NOMO-1 treated with DMSO at 0.1 percent for 48 hours (cell line): Measurements from ENCODE around the gene EYA2.

ENCODE experiments used
- DNase-seq: peaks from one replicate; lab custom pipeline; 2025; ENCODE audit not compliant: unreplicated experiment; lab: John Stamatoyannopoulos, UW

Gene EYA2

DNA sequence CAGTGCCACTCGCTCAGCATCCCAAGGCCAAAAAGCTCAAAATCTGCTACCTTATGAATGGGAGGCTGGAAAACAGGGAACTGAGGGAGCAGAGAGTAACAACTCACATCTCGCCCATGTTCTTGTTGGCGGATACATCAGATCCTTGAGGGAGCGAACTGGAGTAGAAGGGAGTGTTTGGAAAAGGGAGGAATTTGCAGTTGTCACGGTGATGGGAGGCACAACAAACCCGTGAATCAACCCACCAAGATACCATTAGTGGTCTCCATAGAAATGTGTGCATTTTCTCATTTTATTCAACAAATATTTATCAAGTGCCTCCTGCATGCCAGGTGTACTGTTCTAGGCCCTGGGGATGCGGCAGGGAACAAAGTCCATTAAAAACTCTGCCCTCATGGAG, 212.1 kb downstream of the EYA2 start:
- DNase-seq = no peak

DNA sequence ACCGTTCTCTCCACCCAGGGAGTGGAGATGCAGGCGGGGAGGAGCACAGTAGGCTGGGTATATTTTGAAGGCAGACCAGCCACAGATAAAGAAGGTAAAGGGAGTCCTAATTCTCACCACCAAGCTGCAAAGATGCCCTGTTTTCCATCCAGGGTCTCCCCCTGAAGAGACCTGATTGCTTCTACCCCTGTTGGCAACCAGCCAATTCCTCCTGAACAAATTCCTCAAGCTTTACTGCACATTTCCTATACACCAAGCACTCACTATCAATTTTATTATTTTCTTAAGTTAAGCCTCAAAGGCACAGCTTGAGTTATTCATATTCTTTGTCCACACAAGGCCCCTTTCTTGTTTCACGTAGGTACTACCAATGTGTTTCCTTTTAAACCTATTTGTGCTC, 214.4 kb downstream of the EYA2 start:
- no peak for DNase-seq

DNA sequence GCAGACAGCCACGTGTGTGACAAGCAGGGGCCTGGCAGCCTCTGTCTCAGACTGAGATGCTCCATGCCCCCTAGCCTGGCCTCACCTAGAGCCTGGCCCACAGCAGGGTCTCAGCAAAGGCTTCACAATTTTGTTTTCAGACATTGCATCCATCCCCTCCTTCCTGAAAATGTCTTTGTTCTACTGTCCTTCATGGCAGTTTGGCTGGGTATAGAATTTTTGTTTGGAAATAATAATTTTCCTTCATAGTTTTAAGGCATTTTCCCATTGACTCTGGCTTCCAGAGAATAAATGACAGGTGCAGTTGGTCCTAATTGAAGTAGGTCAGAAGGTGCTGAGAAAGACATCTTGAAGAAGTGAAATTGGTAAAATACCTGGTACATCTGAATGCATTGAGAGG, 216.2 kb downstream of the EYA2 start:
- DNase-seq = no peak

- DNase-seq = no peak
These were observed 216.9 kb downstream of the EYA2 start for GRCh38 chr20:47111576-47111975.

DNA sequence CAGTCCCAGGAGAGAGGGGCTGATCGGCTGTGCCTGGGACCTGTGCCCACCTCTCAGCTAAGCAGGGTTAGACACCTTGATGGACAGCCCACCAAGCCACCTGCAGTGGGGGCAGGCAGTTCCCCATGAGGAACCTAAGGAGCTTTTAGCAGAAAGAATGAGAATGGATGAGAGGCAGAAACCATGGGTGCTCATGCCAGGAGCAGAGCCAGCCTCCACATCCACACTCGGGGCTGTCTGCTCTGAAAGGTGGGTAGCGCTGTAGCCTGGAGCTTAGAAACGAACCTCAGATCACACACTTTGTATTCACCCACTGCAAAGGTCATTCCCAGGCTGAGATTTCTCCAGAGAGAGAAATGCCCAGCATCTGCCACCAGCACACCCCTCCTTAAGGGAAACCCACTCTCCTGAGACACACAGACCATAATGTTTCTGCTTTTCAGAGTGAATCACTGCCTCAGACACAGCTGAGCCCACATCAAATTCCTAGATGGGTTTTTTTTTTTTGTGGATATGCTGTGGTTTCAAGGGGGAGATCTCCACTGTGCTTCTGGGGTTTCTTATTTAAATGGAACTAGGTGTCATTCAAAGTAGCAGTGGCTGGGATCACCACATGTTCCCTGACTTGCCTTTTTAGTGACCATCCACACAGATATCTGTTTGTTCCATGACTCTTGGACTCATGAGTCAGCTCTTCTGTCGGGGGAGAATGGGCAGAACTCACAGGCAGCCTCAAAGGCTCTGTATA, 218.9 kb downstream of the EYA2 start:
- no peak for DNase-seq

DNA sequence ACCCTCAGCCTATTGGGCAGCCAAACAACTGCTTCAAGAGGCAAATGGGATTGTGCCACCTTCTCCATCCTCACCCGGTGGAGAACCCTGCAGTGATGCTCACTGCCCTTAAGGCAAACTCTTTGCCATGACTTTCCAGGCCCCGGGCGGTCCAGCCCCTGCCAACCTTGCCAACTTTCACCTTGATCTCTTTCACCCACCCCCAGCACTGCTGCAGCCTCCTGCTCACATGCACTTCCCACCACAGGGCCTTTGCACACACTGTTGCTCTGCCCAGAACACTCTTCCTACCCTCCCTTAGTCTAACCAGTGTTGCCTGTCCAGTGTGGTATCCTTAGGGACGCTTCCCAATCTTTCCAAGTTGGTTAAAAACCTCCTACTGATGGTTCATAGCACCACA, 221.1 kb downstream of the EYA2 start:
- no peak for DNase-seq

DNA sequence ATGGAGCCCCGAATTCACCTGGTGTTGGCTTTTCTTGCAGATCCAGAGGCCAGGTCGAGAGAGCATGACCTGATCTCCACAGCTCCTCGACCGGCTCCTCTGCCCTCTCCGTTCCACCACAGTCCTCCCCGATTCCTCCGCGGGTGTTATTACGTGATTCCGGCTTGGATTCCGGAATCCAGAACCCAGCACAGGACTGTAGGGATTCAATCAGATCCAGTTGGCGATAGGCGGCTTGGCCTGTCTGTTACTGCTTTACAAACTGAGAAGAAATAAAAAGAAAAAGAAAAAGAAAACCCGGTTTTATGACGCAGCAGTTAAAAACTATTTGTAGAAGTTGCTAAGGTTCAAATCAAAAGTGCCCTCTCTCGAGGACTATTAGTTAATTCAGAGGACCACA, 222.7 kb downstream of the EYA2 start:
- no peak for DNase-seq

DNA sequence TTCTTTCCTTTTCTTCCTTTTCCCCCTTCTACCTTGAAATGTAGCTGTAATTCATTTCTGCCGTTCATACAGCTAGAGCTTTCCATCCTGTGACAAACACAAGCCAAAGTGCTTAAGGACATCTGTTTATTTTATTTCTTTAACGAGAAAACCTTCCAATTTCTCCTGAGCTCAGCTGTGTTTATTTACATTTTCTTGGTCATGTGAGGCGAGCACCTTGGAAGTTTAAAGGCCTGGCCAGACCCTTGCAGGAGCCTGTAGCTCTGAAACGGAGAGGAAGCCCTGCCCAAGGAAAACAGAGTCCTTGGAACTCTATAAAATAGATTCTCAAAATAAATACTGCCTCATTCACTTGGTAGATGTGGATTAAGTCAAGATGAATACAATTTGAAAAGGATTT, 223.1 kb downstream of the EYA2 start:
- DNase-seq = no peak

DNA sequence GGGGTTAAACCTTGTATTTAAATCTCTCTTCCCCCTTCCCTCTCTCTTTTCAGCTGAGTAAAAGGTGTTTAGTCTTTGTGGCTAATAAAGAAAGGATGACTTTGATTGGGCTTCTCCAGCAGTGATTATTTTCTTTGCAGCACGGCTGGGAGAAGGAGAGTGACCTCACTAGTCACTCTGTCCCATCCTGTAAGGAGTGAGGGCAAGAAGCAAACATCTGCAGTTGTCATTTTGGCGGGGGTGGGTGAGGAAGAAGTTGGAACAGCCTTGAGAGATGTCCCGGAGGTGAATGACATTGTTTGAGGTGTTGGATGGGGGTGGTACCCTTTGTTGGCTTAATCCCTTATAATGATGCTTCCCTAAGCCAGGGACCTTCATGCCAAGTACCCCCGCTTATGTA, 223.6 kb downstream of the EYA2 start:
- DNase-seq = no peak

DNA sequence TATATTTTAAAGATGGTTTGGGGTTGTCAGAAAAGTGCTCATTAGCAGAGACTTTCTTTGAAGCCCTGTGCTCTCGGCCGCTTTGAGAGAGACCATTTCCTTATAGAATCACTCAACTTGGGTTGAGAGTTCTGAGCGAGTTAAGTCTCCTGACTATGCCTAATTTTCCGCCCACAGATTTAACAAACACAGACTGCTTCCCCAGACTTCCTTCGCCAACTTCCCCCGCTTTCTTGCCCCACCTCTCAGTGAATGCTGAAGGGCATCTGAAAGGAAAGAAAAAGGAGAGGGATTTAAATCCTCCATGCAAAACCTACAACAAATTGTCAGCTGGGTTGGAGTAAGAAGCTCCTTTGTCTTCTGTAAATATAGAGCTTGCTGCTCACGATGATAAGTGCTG, 224.0 kb downstream of the EYA2 start:
- DNase-seq = no peak

DNA sequence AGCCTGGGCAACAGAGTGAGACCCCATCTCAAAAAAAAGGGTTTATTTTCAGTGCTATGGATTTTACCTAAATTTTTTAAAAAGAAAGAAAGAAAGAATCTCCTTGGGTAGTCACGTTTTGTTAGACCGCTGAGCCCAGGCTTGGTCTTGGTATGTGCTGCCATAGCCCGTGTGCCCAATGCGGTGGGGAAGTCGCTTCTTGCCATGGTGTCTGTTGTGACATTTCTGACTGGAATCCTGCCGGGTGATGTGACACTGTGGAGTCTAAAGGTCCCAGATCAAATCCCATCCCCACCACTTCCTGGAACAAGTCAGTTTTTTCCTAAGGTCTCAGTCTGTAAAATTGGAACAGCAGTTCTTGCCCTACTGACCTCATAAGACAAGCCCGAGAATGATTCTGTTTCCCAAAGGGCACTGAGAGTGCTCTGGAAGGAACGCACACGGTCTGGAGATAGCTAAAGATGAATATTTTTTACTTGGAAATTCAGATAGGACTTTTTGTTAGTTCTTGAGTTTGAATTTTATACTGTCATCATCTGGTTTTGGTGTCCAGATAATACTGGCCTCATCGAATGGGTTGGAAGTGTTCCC, 225.8 kb downstream of the EYA2 start:
- no peak for DNase-seq

GRCh38 chr20:47122560-47122959, 227.9 kb downstream of the EYA2 start:
- no peak for DNase-seq

DNA sequence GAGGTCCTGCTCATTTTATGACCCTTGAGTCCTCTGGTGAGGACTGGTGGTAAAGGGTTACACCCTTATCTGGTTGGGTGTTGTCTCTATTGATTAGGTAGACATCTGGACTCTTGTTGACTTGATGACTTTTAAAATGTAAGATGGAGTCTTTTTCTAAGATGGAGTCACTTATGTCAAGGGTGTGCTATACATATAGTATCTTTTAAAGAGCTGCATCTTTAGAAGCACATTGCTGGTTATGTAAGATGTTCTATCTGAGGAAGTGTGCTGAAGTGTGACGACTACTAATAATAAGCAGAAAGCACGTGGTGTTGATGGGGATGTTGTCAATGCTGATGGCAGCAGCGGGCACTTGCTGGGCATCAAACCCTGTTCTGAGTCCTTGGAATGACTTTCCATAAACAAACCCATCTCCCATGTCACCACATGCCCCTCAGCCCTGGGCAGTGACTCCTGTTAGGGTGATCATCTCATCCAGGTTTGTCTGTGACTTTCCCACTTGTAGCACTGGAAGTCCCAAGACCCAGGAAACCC, 229.6 kb downstream of the EYA2 start:
- DNase-seq = peak; percentile 60

DNA sequence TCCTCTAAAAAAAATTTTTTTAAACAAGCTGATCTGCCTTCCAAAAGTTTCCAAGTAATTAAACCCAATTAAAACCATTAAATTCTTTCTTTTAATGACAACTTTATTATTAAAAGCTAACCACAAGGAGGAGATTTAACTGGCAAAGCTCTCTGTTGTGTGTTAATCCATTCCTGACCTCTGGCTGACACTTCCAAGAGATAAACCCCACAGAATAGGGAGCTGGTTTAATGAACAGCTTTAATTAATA, 230.8 kb downstream of the EYA2 start:
- no peak for DNase-seq

GRCh38 chr20:47125758-47126591, 231.3 kb downstream of the EYA2 start:
- DNase-seq = no peak

DNA sequence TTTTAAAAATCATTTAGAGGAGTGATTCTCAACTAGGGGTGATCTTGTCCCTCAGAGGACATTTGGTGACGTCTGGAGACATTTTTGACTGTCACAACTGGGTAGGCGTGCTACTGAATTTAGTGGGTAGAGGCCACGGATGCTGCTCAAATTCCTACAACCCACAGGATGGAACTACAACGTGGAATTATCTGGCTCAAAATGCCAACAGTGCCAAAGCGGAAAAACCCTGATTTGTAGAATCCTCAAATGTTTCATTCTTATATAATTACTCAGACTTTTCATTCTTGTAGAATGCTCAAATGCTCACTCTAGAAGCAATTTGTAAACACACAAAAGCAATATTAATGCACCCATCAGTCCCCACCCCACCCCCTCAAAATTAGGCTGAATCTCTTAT, 232.1 kb downstream of the EYA2 start:
- DNase-seq = no peak

DNA sequence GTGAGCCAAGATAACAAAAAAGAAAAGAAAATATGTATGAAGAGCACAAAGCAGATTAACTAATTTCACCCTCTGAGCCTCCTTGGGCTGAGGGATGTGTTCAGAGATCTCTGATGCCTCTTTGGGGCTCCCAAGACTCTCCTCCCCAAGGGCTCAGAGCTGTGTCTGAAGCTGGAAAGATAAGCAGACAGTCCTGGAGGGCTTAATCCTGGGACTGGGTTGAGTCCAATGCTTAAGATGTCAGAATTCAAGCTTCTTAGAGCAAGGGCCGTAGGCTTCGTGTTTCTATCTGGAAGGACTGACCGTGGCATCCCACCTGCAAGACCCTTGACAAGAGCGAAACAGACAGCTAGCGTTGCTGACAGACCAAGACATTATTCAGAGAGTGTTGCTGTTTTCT, 232.9 kb downstream of the EYA2 start:
- DNase-seq = no peak

GRCh38 chr20:47127999-47128398, 233.4 kb downstream of the EYA2 start:
- no peak for DNase-seq

DNA sequence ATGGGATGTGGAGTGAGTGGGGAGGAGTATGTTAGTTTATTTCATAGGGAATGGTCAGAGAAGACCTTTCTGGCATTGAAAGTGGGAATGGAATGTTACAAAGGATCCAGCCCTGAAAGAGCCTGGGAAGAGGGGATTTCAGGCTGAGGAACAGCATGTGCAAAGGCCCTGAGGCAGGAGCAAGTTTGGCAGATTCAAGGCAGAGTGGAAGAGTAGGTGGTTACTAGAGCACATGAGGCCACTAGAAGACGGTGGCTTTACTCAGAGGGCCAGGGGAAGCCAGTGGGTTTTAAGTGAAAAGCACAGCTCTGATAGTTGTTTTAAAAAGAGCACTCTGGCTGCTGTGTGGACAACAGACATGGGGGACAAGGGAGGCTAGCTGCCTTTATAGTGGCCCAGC, 234.7 kb downstream of the EYA2 start:
- DNase-seq = no peak

DNA sequence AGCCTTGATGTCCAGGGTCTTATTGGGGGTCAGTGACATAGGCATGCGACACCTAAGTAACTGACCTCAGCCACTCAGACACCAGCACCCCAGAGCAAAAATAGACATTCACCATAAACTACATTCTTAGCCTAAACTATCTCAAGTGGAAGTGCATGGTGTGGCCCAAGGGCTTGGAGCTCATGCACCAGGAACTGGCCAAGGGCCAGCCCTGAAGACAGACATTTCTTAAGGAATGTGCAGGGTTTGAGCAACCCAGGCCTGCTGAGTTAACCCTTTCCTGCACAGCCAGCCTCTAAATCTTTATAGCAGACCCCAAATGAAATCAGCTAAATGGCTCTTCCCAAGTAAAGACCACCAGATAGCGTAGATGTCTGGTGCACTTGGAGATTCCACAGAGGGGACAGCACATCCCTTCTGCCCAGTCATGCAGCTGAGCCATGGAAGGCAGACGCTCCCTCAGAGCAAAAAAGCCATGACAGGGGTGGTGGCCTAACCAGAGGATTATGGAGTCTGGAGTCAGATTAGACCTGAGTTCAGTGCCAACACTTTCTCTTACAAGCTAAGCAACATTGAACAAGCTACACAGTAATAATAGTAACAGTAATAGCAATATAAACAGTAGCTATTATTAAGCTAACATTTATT, 239.3 kb downstream of the EYA2 start:
- DNase-seq = no peak

DNA sequence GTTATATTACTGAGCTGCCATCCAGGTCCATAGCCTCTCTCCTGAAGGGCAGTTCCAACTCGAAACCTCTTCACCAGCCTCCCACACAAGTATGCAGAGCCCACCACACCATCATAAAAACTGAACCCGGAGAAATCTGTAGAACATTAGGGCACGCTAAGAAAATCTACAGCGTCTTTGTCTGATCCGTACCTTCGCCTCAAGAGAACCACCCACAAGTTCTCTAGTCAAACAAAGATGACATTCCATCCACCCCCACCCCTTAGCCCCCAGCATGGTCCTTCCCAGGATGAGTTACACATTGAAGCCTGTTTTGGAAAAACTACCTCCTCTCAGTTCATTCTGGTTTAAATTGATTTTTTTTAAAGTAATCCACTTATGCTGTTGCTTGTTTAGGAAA, 242.1 kb downstream of the EYA2 start:
- DNase-seq = no peak
